HL-60/S4 (cell line): ENCODE measurements around the gene LIF.

Source experiments
- in situ Hi-C: fragments of 300-500 bp; cut with MboI; formaldehyde crosslinking; loops from 2 replicates; pipeline ENCODE4 v1.14.3; 2022; ENCODE audit warnings: low sequenced_read_pairs

Gene LIF

GRCh38 chr22:30245985-30246813, at the start of gene LIF:
Gene LIF, minus strand, starts transcription at chr22:30246759. Its CDS starts 64 bp downstream, at chr22:30246695.
- in situ Hi-C loops: no loop called here

DNA sequence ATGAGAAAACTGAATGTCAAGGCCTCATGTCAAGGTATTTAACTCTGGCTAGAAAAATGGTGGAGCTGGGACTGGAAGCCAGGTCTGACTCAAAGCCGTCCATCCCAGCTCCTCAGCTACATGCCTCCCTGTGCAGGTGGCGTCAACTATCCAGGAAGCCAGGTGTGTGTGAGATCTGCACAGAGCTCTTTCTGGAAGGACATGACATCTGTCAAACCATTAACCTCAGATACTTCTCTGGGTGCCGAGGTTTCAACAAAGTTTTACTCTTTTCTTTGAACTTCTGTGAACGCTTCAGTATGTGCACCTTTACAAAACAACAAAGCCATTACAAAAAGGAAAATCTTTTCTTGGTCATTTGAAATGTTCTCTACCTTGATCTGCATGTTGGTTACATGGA, 49.8 kb upstream of the LIF start:
- in situ Hi-C loops: no loop called here

DNA sequence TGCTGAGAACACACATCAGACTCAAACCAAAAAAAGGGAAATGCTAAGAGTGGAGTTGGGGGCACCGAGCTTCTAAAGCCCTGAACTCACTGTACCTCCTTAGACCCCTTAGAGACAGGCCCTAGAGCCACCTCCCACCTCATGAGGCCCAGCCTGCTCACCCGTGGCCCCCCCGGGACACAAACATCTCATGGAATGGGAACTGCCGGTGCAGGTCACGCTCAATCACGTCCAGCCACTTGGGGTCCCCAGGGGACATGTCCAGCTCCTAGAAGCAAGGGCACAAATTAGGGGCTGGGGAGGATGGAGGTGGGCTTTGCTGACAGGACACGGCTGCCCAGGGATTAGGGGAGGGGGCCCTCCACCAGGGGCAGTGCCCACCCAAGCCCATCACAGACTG, 49.0 kb upstream of the LIF start:
- in situ Hi-C loops: no loop called here

- in situ Hi-C loops: no loop called here
Measured at GRCh38 chr22:30294830-30295229, 48.3 kb upstream of the LIF start.

DNA sequence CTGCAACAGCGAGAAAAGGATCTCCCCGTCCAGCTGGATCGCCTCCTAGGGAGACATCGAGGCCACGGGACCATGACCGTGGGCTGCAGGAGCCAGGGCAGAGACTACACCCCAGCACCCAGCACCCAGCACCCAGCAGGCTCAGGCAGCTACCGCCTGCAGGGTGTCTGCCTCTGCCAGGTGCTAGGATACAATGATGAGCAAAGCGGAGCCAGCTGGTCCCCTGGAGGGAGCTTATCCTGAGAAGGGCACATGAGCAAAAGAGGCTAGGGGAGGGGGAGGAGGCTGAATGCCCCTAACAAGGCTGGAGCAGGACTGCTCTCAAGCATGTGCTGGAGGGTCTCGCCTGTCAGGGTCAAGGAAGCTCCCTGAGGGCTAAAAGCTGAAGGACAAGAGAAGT, 47.5 kb upstream of the LIF start:
- in situ Hi-C loops: no loop called here

- in situ Hi-C loops: no loop called here
Measured at GRCh38 chr22:30293026-30293425, 46.5 kb upstream of the LIF start.

DNA sequence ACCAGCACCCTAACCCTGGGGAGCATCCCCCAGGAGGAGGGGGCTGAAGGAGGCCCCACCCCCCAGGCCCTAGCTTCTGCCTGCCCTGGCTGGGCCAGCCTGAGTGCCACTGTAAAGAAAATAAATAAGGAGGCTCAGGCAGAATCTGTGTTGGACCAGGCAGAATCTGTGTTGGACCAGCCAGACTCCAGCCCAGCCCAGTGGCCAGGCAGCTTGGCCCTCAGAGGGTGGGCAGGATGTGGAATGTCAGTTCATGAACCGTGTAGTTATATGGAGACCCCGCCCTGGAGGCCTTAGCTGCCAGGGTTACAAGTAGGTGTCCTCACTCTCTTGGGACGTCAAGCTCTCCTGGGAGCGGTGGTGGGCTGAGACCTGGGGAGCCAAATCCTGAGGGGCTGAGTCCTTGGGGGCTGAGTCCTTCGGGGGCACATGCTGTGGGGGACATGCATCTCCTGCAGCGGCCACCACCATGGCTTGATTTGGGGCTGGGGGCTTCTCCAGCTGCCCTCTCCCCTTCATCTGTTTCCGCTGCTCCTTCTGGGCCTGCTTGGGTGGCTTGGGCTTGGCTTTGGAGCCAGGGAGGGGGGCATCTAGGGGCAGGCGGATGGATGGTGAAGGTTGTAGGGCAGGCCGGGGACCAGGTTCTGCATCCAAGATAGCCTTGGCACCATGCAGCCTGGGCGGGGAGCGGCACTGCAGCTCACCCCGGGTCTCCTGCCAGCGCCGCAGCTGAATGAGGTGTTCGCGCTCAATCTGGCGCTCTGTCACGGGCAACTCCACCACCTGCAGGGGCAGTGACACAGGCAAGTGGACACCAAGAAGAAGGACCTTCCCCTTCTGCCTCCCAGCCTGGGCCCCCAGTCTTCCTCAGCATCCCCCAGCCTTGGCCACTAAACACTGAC, 45.8 kb upstream of the LIF start:
- in situ Hi-C loops: no loop called here

GRCh38 chr22:30291058-30291892, 44.7 kb upstream of the LIF start:
- in situ Hi-C loops: no loop called here

GRCh38 chr22:30290342-30291057, 43.9 kb upstream of the LIF start:
- in situ Hi-C loops: no loop called here

DNA sequence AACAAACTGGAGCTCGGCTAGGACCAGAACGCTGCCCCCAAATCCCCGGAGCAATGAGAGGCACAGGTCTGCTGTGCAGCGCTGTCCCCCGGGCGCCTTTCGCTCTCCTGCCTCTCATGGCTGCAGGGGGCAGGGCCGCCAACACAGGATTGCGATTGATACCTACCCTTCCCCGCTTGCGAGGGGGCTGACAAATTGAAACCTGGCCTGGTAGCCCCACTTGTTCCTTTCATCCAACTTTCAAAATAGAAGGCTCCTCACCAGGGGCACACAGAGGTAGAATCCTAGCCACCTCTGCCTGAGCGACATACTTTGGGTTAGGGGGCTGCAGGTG, 43.4 kb upstream of the LIF start:
- in situ Hi-C loops: no loop called here

- in situ Hi-C loops: no loop called here
Measured at GRCh38 chr22:30289141-30289979, 42.8 kb upstream of the LIF start, which contains the start of gene CASTOR1. Gene CASTOR1, minus strand, starts transcription at chr22:30289505. Its CDS starts 8 bp downstream, at chr22:30289497.

- in situ Hi-C loops: no loop called here
Measured at GRCh38 chr22:30288419-30289140, 42.0 kb upstream of the LIF start.

DNA sequence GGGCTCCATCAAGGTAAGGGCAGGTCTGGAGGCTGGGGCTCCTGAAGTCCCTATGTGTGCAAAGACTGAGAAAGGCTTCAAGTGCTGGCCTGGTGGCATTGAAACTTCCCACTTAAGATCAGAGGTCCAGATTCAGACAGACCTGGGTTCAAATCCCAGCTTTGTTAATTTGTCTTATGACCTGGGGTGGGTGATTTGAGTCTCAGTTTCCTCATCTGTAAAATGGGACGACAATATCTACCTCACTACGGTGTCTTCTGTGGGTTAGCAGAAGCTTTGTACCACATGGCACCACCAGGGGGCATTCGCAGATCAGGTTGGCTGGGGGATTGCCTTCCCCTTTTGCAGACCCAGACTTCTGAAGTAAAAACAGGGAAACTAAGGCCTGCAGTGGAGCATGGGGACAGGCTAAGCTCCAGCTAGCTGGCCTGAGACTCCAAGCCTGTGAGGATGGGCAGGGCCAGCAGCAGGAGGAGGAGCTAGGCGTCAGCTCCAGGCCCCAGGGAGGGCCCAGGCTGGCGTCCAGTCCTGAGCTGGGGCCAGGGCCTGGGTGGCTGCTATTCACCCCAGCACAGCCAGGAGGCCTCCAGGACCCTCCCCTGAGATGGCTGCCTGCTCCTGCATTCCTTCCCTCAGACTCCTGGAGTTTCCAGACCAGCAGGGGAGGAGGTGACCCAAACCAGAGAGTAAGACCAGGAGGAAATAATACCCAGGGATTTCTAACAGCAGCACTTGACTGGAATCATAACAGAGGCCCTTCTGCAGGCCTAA, 41.3 kb upstream of the LIF start:
- in situ Hi-C loops: no loop called here

DNA sequence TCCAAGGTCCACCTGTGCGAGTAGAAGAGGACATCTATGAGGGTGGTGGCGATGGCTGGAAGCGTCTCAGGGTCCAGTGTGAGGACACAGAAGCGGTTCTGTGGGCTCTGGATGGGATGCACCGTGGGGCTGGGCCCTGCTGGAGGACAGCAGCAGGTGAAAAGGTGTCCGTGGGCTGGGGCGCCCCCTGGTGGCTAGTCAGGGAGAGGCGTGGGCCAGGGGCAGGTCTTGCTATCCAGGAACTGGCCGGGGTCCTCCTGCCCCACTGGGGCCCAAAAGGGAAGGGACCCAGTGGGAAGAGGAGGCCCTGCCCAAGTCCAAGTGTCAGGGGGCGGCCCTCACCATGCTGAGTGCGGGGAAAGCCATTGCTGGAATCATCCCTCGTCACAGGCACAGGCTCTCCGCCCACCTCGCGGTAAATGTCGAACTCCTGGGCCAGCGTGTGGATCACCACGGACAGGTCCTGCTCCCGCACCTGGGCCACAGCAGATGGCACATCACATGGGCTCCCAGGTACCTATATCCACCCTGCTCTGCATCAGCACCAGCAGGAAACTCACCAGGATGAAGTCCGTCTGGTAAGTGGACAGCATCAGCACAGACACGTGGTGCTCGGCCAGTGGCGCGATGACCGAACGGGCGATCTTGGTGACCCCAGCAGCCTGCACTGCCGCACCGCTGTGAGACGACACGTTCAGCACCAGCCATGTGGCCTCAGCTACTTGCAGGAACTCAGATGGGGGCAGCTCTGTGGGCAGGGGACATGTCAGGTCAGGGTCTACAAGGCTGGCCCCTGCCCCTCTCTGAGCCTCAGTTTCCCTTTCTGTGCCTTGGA, 40.5 kb upstream of the LIF start:
- in situ Hi-C loops: no loop called here

DNA sequence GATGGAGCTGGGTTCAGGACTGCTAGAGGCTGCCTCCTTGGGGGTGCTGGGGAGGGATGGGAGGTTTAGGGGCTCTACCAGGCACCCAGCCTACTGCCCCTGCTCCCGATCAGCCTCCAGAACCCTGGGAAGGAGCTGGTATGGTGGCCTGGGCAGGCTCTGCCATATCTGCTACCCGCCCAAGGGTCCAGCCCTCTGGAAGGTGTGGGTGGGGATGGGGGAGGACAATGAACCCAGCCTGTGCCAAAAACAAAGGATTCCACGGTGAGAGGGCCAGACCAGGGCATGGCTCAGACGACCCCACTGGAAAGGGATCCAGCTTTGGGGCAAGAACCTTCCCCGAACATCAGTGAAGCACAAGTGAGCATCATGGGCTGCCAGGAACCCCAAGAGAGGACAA, 39.8 kb upstream of the LIF start:
- in situ Hi-C loops: no loop called here

- in situ Hi-C loops: no loop called here
Measured at GRCh38 chr22:30285846-30286200, 39.3 kb upstream of the LIF start.

DNA sequence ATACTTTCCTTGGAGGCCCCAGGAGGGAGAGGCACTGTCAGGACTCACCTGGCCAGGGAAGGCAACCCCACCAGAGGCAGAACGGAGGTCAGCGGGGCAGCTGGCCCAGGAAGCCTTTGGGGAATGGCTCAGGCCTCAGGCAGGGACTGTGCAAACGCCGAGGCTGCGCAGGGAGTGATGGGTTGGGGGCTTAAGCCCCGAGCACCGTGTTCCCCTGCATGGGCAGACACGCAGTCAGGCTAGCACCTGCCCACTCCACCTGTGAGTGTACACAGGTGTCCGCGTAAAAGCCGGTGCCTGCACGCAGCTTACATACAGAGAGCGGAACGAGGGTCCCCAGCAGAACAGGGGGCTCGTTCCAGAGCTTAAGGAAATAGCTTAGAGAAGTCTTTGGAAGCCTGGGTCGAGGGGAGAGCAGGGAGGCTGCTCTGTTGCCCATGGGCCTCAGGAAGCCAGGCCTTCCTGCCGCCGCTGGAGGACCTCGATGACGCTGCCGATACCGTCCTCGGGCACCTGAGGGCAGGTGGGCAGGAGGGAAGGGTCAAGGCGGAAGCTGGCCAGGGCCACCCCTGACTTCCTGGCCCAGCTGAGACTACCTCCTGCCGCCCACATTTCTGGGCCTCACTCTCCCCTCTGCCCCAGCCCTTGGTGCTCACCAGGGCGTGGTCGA, 38.8 kb upstream of the LIF start:
- in situ Hi-C loops: no loop called here
